ENCODE measurements around the gene MEGF6.

GRCh38 chr1:3441880-3442279 lies 169.4 kb downstream of the MEGF6 start:
- TF ChIP-seq EZH2 (IDR thresholded peaks at IDR 0.05) (no peak), POLR2AphosphoS5 (IDR thresholded peaks at IDR 0.05; ENCODE audit: borderline replicate concordance, low read depth, low read length) (no peak), FOXP2 (optimal IDR thresholded peaks at IDR 0.05; ENCODE audit: control extremely low read depth, extremely low read length, insufficient read depth) (no peak)
